ENCODE data around the gene TMEM171.
A peak's percentile ranks its signal among the peaks of the same experiment; 100 is the strongest.

The TMEM171 gene

GRCh38 chr5:73112359-73112758 is 8.0 kb upstream of the TMEM171 start:
- Histone ChIP-seq H3K36me3 (ENCODE audit: insufficient read depth, low read length) (no peaks in the 10 kb centered on the region), H3K9ac (ENCODE audit: low read depth, low read length) (no peak overlapping the region), H3K9me3 (ENCODE audit: control insufficient read depth, insufficient read depth, low read length) (peaks cover 9% of the 10 kb centered on the region), H3K4me1 (ENCODE audit: insufficient read depth, low read length) (no peaks in the 10 kb centered on the region)

GRCh38 chr5:73114044-73114688 is 6.2 kb upstream of the TMEM171 start:
- H3K9me3 ChIP-seq (ENCODE audit: control insufficient read depth, insufficient read depth, low read length) = no peaks in the 10 kb centered on the region
- H3K36me3 ChIP-seq (ENCODE audit: insufficient read depth, low read length) = no peaks in the 10 kb centered on the region
- no peaks in the 10 kb centered on the region for H3K4me1 ChIP-seq (ENCODE audit: insufficient read depth, low read length)
- H3K9ac ChIP-seq (ENCODE audit: low read depth, low read length) = no peak overlapping the region

- Histone ChIP-seq H3K9ac (ENCODE audit: low read depth, low read length) (no peak overlapping the region), H3K36me3 (ENCODE audit: insufficient read depth, low read length) (no peaks in the 10 kb centered on the region), H3K4me1 (ENCODE audit: insufficient read depth, low read length) (no peaks in the 10 kb centered on the region), H3K9me3 (ENCODE audit: control insufficient read depth, insufficient read depth, low read length) (no peaks in the 10 kb centered on the region)
Measured at GRCh38 chr5:73115399-73116051, 4.8 kb upstream of the TMEM171 start.

GRCh38 chr5:73116506-73116905 is 3.9 kb upstream of the TMEM171 start:
- no peaks in the 10 kb centered on the region for H3K36me3 ChIP-seq (ENCODE audit: insufficient read depth, low read length)
- H3K9ac ChIP-seq (ENCODE audit: low read depth, low read length) = no peak overlapping the region
- H3K9me3 ChIP-seq (ENCODE audit: control insufficient read depth, insufficient read depth, low read length) = no peaks in the 10 kb centered on the region
- no peaks in the 10 kb centered on the region for H3K4me1 ChIP-seq (ENCODE audit: insufficient read depth, low read length)

GRCh38 chr5:73117088-73117740 is 3.2 kb upstream of the TMEM171 start:
- Histone ChIP-seq H3K4me1 (ENCODE audit: insufficient read depth, low read length) (no peaks in the 10 kb centered on the region), H3K9ac (ENCODE audit: low read depth, low read length) (no peak overlapping the region), H3K9me3 (ENCODE audit: control insufficient read depth, insufficient read depth, low read length) (no peaks in the 10 kb centered on the region), H3K36me3 (ENCODE audit: insufficient read depth, low read length) (no peaks in the 10 kb centered on the region)

- Histone ChIP-seq H3K9me3 (ENCODE audit: control insufficient read depth, insufficient read depth, low read length) (no peaks in the 10 kb centered on the region), H3K9ac (ENCODE audit: low read depth, low read length) (no peak overlapping the region), H3K4me1 (ENCODE audit: insufficient read depth, low read length) (peaks cover 8% of the 10 kb centered on the region; the same call in 1 of the 2 replicates), H3K36me3 (ENCODE audit: insufficient read depth, low read length) (no peaks in the 10 kb centered on the region)
Measured at GRCh38 chr5:73118391-73118973, 1.9 kb upstream of the TMEM171 start.

- no peaks in the 10 kb centered on the region for H3K36me3 ChIP-seq (ENCODE audit: insufficient read depth, low read length)
- peaks cover 8% of the 10 kb centered on the region; the same call in 1 of the 2 replicates for H3K4me1 ChIP-seq (ENCODE audit: insufficient read depth, low read length)
- H3K9ac ChIP-seq (ENCODE audit: low read depth, low read length) = peak overlapping the region; percentile 64
- no peaks in the 10 kb centered on the region for H3K9me3 ChIP-seq (ENCODE audit: control insufficient read depth, insufficient read depth, low read length)
Measured at GRCh38 chr5:73119451-73120157, 771 bp upstream of the TMEM171 start.

GRCh38 chr5:73121119-73121463 is 716 bp downstream of the TMEM171 start:
- Histone ChIP-seq H3K9ac (ENCODE audit: low read depth, low read length) (peak overlapping the region; percentile 64; the same call in 1 of the 2 replicates), H3K9me3 (ENCODE audit: control insufficient read depth, insufficient read depth, low read length) (no peaks in the 10 kb centered on the region), H3K4me1 (ENCODE audit: insufficient read depth, low read length) (peaks cover 8% of the 10 kb centered on the region; the same call in 1 of the 2 replicates), H3K36me3 (ENCODE audit: insufficient read depth, low read length) (no peaks in the 10 kb centered on the region)

GRCh38 chr5:73122875-73123810 is 2.8 kb downstream of the TMEM171 start:
- Histone ChIP-seq H3K36me3 (ENCODE audit: insufficient read depth, low read length) (no peaks in the 10 kb centered on the region), H3K9ac (ENCODE audit: low read depth, low read length) (no peak overlapping the region), H3K4me1 (ENCODE audit: insufficient read depth, low read length) (peaks cover 8% of the 10 kb centered on the region; the same call in 1 of the 2 replicates), H3K9me3 (ENCODE audit: control insufficient read depth, insufficient read depth, low read length) (no peaks in the 10 kb centered on the region)

GRCh38 chr5:73125289-73125688 is 4.9 kb downstream of the TMEM171 start:
- Histone ChIP-seq H3K4me1 (ENCODE audit: insufficient read depth, low read length) (peaks cover 8% of the 10 kb centered on the region; the same call in 1 of the 2 replicates), H3K9me3 (ENCODE audit: control insufficient read depth, insufficient read depth, low read length) (no peaks in the 10 kb centered on the region), H3K9ac (ENCODE audit: low read depth, low read length) (no peak overlapping the region), H3K36me3 (ENCODE audit: insufficient read depth, low read length) (no peaks in the 10 kb centered on the region)

GRCh38 chr5:73126381-73126780 is 6.0 kb downstream of the TMEM171 start:
- H3K4me1 ChIP-seq (ENCODE audit: insufficient read depth, low read length) = peaks cover 8% of the 10 kb centered on the region; the same call in 1 of the 2 replicates
- H3K9me3 ChIP-seq (ENCODE audit: control insufficient read depth, insufficient read depth, low read length) = no peaks in the 10 kb centered on the region
- no peak overlapping the region for H3K9ac ChIP-seq (ENCODE audit: low read depth, low read length)
- H3K36me3 ChIP-seq (ENCODE audit: insufficient read depth, low read length) = no peaks in the 10 kb centered on the region

GRCh38 chr5:73126957-73127356 is 6.6 kb downstream of the TMEM171 start:
- no peak overlapping the region for H3K9ac ChIP-seq (ENCODE audit: low read depth, low read length)
- H3K9me3 ChIP-seq (ENCODE audit: control insufficient read depth, insufficient read depth, low read length) = no peaks in the 10 kb centered on the region
- no peaks in the 10 kb centered on the region for H3K36me3 ChIP-seq (ENCODE audit: insufficient read depth, low read length)
- H3K4me1 ChIP-seq (ENCODE audit: insufficient read depth, low read length) = peaks cover 8% of the 10 kb centered on the region; the same call in 1 of the 2 replicates

- no peak overlapping the region for H3K9ac ChIP-seq (ENCODE audit: low read depth, low read length)
- no peaks in the 10 kb centered on the region for H3K36me3 ChIP-seq (ENCODE audit: insufficient read depth, low read length)
- no peaks in the 10 kb centered on the region for H3K9me3 ChIP-seq (ENCODE audit: control insufficient read depth, insufficient read depth, low read length)
- no peaks in the 10 kb centered on the region for H3K4me1 ChIP-seq (ENCODE audit: insufficient read depth, low read length)
Measured at GRCh38 chr5:73129143-73129542, 8.8 kb downstream of the TMEM171 start.

Measured in ES-I3 (cell line).